ENCODE data around the gene SERF1B.
"Not testable (repeated sequence)": the region's sequence is repeated elsewhere in the genome, so short reads cannot be mapped to it uniquely, and the experiment has no call there.

SERF1B gene

DNA sequence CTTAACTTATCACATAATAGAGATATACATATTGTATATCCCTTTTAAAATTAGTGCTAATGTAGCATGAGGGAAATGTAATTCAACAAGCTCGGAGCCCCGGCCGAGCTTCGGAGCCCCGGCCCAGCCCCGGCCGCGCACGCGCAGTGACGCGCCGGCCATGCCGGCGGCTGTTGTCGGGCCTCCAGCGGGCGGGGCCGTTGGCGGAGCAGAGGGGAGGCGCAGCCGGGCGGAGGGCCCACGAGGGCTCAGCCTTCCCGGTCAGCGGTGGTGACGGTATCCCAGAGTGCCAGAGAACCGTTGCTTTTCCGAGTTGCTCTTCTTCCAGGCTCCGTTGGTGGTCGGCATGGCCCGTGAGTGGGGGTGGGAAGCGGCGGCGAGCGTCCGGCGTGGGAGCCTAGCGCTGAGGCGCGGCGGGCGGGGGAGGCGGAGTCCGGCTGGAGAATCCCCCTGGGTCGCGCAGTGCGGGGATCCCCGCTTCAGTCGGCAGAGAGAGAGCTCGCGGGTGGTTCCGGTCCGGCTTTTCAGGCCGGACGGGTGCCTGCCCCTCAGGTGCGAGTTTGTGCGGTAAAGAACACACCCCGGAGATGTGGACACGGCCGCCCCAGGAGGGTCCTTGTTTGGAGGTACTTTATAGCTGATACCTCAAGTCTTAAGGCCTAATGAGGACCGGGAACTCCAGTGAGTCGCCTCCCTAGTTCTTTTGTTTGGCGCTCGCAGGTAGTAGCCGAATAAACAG, at the start of gene SERF1B:
Gene SERF1B, plus strand, starts transcription at position 146 of the 739 bp plus-strand sequence. Its CDS starts 201 bp downstream, at position 347.
- H3K9me3 Mint-ChIP-seq; H3K4me3 Mint-ChIP-seq; H3K27me3 Mint-ChIP-seq; H3K36me3 Mint-ChIP-seq (ENCODE audit: low read depth); intact Hi-C loops (cut with micrococcal nuclease); H3K4me1 Mint-ChIP-seq (ENCODE audit: low read depth); H3K27ac Mint-ChIP-seq: not testable (repeated sequence)

DNA sequence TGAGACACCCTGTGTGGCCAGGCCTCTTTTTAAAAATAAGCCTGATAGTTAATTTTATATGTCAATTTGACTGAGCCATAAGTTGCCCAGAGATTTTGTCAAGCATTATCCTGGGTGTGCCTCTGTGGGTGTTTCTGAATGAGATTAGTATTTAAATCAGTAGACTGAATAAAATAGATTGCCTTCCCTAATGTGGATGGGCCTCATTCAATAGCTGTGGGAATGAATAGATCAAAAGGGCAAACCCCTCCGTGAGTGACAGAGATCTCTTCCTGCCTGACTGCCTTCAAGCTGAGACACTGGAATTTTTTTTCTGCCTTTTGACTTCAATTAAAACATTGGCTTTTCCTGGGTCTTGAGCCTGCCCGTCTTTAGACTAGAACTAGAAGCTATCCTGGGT, 33.3 kb upstream of the SERF1B start:
- H3K4me3 Mint-ChIP-seq; H3K36me3 Mint-ChIP-seq (ENCODE audit: low read depth); H3K27me3 Mint-ChIP-seq; intact Hi-C loops (cut with micrococcal nuclease); H3K9me3 Mint-ChIP-seq; H3K27ac Mint-ChIP-seq; H3K4me1 Mint-ChIP-seq (ENCODE audit: low read depth): not testable (repeated sequence)

DNA sequence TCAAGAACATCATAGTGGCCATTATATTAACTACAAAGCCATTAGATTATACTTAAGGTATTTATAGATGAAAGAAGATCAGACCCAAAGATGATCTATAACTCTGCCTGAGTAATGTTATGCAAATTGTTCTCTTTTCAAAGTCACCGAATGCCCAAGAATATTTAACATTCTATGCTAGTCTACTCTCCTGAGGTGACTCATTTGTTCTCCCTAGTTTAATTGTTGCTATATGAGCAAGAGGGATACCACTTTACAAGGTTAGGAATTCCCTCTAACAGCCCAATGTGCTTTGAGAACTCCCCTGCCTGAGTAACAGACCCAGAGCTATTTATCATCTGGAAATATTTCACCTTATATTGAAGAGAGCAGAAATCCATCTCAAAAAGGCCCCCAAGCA, 29.5 kb upstream of the SERF1B start:
- H3K4me1 Mint-ChIP-seq (ENCODE audit: low read depth); H3K9me3 Mint-ChIP-seq; H3K27ac Mint-ChIP-seq; H3K27me3 Mint-ChIP-seq; H3K4me3 Mint-ChIP-seq; intact Hi-C loops (cut with micrococcal nuclease); H3K36me3 Mint-ChIP-seq (ENCODE audit: low read depth): not testable (repeated sequence)

DNA sequence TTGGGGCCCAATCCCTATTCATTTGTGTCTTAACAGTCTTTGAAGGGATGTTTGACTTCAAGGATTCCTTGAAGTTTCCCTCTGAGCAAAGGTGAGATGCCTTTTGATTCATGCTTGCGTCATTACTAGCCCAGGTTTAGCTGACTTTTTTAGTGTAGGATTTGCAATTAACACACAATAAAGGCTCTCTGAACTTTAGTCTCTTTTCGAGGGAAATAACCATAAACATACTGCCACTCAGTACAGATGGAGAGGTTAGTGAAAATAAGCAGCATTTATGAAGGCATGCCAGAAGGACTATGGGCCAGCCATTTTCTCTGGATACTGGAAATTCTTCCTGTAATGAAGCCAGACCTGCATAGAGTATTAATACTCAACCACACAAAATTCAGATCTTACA, 4.4 kb upstream of the SERF1B start:
- H3K9me3 Mint-ChIP-seq; H3K27ac Mint-ChIP-seq; H3K27me3 Mint-ChIP-seq; intact Hi-C loops (cut with micrococcal nuclease); H3K4me3 Mint-ChIP-seq; H3K4me1 Mint-ChIP-seq (ENCODE audit: low read depth); H3K36me3 Mint-ChIP-seq (ENCODE audit: low read depth): not testable (repeated sequence)

DNA sequence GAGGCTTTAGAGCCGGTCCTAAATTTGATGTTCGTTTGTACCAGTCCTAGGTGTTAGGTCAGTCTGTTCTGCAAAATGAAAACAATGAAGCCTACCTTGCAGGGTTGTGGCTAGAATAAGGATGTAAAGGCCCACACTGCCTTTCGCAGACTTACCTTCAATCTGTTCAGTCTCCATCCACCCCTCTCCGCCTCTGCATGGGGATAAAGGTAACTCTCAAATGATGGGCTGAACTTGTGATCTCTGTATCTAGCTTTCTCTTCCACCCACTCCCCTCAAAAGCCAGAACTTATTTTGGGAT, 744 bp downstream of the SERF1B start:
- H3K36me3 Mint-ChIP-seq (ENCODE audit: low read depth); intact Hi-C loops (cut with micrococcal nuclease); H3K9me3 Mint-ChIP-seq; H3K4me3 Mint-ChIP-seq; H3K4me1 Mint-ChIP-seq (ENCODE audit: low read depth); H3K27me3 Mint-ChIP-seq; H3K27ac Mint-ChIP-seq: not testable (repeated sequence)

DNA sequence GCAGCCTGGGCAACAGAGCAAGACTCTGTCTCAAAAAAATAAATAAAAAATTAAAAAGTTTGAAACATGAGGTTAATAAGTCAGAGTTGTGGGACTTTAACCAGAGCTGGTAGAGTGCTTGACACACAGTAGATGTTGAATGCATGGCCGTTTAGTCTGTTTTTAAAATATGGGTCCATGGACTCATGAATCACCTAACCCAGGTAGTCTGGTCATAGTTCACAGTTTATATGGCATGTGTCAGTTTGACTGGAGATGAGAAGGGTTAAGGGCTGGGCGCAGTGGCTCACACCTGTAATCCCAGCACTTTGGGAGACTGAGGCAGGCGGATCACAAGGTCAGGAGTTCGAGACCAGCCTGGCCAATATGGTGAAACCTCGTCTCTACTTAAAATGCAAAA, 6.2 kb downstream of the SERF1B start:
- H3K9me3 Mint-ChIP-seq; H3K4me1 Mint-ChIP-seq (ENCODE audit: low read depth); H3K4me3 Mint-ChIP-seq; H3K27ac Mint-ChIP-seq; intact Hi-C loops (cut with micrococcal nuclease); H3K36me3 Mint-ChIP-seq (ENCODE audit: low read depth); H3K27me3 Mint-ChIP-seq: not testable (repeated sequence)

DNA sequence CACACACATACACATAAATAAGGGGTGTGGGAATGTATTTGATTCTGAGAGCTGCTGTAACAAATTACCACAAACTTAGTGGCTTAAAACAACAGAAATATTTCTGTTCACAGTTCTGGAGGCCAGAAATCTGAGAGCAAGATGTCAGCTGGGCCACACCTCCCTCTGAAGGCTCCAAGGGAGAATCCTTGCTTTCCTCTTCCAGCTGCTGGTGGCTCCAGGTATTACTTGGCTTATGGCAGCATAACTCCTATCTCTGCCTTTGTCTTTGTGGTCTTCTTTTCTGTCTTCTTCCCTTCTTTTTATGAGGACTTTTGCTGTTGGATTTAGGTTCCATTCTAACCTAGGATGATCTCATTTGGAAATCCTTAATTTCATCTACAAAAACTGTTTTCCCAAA, 16.4 kb downstream of the SERF1B start:
- H3K4me3 Mint-ChIP-seq; H3K36me3 Mint-ChIP-seq (ENCODE audit: low read depth); H3K27me3 Mint-ChIP-seq; H3K27ac Mint-ChIP-seq; H3K4me1 Mint-ChIP-seq (ENCODE audit: low read depth); H3K9me3 Mint-ChIP-seq; intact Hi-C loops (cut with micrococcal nuclease): not testable (repeated sequence)

DNA sequence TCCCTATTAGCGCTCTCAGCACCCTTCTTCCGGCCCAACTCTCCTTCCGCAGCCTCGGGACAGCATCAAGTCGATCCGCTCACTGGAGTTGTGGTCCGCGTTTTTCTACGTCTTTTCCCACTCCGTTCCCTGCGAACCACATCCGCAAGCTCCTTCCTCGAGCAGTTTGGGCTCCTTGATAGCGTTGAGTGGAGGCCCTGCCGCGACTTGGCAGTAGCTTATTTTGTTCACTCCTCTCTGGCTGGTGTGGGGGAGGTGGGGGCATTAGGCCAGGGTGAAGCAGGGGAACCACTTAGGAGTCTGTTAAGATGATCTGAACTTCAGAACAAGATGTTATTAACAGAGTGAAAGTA, 24.7 kb downstream of the SERF1B start:
- H3K4me3 Mint-ChIP-seq; H3K4me1 Mint-ChIP-seq (ENCODE audit: low read depth); H3K27ac Mint-ChIP-seq; intact Hi-C loops (cut with micrococcal nuclease); H3K9me3 Mint-ChIP-seq; H3K36me3 Mint-ChIP-seq (ENCODE audit: low read depth); H3K27me3 Mint-ChIP-seq: not testable (repeated sequence)

DNA sequence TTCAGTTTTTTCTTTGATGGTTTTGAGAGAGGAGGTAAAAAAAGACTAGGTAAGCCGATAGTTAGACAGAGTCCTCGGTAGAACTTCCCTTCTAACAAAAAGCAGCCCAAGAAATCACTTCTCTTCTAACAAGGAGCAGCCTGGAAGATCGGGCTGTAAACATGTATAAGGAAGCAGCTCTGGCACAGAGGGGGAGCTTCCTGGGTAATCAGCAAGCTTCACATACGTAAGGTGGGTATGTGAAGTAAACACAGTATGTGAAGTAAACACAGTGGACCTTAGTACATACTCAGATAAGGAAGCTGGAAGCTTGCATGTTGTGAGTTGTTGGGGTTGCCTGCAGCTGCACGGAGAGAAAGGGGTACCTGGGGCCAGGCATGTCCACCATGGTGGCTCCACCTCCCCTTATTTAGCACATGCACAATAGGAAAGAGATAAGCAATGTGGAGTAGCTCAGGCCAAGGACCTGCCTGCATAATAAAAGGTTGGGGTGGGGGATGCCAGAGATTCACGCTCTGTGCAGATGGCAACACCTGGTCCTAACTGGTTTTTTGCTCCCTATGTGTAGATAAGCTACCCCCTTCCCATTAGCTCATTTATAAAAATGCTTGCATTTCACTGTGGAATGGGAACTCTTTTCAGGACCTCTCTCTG, 31.4 kb downstream of the SERF1B start:
- H3K36me3 Mint-ChIP-seq (ENCODE audit: low read depth); H3K4me3 Mint-ChIP-seq; H3K4me1 Mint-ChIP-seq (ENCODE audit: low read depth); intact Hi-C loops (cut with micrococcal nuclease); H3K27ac Mint-ChIP-seq; H3K9me3 Mint-ChIP-seq; H3K27me3 Mint-ChIP-seq: not testable (repeated sequence)

DNA sequence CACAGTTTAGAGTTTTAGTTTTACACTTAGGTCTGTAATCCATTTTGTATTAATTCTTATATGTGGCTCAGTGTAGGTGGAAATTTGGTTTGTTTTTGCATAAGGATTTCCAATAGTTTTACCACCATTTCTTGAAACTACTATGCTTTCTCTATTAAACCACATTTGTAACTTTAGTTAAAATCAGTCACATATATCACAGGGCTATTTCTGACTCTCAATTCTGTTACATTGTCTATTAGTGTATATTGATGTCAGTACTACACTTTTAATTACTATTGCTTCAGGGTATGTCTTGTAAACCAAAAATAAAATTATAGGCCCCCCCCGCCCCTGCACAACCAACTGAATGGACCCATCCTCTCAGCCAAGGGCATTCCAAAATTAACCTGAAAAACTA, 32.1 kb downstream of the SERF1B start:
- H3K36me3 Mint-ChIP-seq (ENCODE audit: low read depth); H3K9me3 Mint-ChIP-seq; intact Hi-C loops (cut with micrococcal nuclease); H3K4me1 Mint-ChIP-seq (ENCODE audit: low read depth); H3K27me3 Mint-ChIP-seq; H3K27ac Mint-ChIP-seq; H3K4me3 Mint-ChIP-seq: not testable (repeated sequence)

DNA sequence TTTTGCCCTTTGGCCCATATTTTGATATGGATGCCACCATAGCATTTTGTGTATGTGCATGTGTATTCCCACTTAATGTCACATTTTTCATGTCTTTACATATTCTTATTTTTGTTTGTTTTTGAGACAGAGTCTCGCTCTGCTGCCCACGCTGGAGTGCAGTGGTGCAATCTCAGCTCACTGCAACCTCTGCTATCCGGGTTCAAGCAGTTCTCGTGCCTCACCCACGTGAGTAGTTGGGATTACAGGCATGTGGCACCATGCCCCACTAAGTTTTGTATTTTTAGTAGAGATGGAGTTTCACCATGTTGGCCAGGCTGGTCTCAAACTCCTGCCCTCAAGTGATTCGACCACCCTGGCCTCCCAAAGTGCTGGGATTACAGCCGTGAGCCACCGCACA, 52.6 kb downstream of the SERF1B start:
- H3K4me1 Mint-ChIP-seq (ENCODE audit: low read depth); H3K4me3 Mint-ChIP-seq; H3K36me3 Mint-ChIP-seq (ENCODE audit: low read depth); intact Hi-C loops (cut with micrococcal nuclease); H3K9me3 Mint-ChIP-seq; H3K27ac Mint-ChIP-seq; H3K27me3 Mint-ChIP-seq: not testable (repeated sequence)

DNA sequence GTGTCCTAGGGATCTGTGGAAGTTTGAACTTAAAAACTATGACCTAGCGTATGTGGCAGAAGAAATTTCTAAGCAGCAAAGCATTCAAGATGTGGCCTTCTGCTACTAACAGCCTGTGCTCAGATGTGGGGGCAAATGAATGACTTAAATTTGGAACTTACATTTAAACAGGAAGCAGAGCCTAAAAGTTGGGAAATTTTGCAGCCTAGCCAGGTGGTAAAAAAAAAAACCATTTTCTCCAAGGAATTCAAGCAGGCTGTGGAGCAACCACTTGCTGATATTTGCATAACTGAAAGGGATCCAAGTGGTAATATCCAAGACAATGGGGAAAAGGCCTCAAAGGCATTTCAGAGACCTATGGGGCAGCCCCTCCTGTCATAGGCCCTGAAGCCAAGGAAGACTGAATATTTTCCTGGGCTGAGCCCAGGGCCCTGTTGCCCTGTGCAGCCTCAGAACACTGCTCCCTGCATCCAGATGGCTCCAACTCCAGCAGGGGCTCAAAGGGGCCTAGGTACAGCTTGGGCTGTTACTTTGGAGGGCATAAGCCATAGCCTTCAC, 63.9 kb downstream of the SERF1B start:
- H3K36me3 Mint-ChIP-seq (ENCODE audit: low read depth); H3K27ac Mint-ChIP-seq; H3K4me3 Mint-ChIP-seq; H3K27me3 Mint-ChIP-seq; H3K9me3 Mint-ChIP-seq; intact Hi-C loops (cut with micrococcal nuclease); H3K4me1 Mint-ChIP-seq (ENCODE audit: low read depth): not testable (repeated sequence)

DNA sequence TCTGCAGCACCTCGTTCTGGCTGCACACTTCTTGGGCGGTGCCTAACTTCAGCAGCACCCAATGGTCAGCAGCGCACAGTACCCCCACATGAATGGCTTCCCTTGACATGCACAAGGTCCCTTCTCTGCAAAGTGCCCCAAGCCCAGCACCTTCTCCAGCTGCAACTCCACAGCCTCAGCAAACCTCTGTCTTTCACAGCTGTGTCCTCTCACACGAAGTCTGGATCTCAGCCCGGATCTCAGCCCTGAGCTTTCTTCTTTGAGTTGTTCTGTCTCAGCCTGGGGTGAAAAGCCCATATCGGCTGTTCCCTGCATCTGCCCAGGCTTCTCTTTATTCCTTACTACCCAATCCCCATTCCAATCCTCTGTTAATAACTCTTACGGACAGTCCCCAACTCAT, 66.7 kb downstream of the SERF1B start:
- H3K36me3 Mint-ChIP-seq (ENCODE audit: low read depth); H3K4me3 Mint-ChIP-seq; H3K27ac Mint-ChIP-seq; H3K4me1 Mint-ChIP-seq (ENCODE audit: low read depth); H3K9me3 Mint-ChIP-seq; H3K27me3 Mint-ChIP-seq; intact Hi-C loops (cut with micrococcal nuclease): not testable (repeated sequence)

Measured in dendritic cell treated with granulocyte-macrophage colony-stimulating factor and Interleukin-4, amounts not matched to agents 40 ng/mL and 50 ng/mL, for 4 days (primary cell).